ENCODE measurements around the gene ZNF687. TPM values are rescaled to one million over a fixed set of nuclear protein-coding genes. Genes with fewer than 3 reads are reported as not detected.

The ZNF687 gene
- polyA plus RNA-seq, 4 donors = 12.2 to 24.0 (median 12.9) TPM

Other genes with a start within 250 kb of the ZNF687 start
- gene BNIPL, start 245.7 kb upstream of the ZNF687 start, polyA plus RNA-seq = under 1 TPM; 0.27 to 0.89 (median 0.62) TPM
- 1 to 10 TPM in 3 of 4 donors, under 1 TPM in 1; 0.67 to 7.3 (median 3.7) TPM for gene C1orf56, start 234.5 kb upstream of the ZNF687 start, polyA plus RNA-seq
- gene CDC42SE1, start 222.7 kb upstream of the ZNF687 start, polyA plus RNA-seq = 10 to 100 TPM; 22.8 to 46.6 (median 32.4) TPM
- gene MLLT11, start 221.9 kb upstream of the ZNF687 start, polyA plus RNA-seq = 1 to 10 TPM in 2 of 4 donors, under 1 TPM in 2; 0.22 to 5.5 (median 2.4) TPM
- gene GABPB2, start 211.5 kb upstream of the ZNF687 start, polyA plus RNA-seq = 10 to 100 TPM in 1 of 4 donors, 1 to 10 TPM in 3; 1.1 to 12.6 (median 5.0) TPM
- gene SEMA6C, start 135.7 kb upstream of the ZNF687 start, polyA plus RNA-seq = 100 to 1,000 TPM in 1 of 4 donors, 10 to 100 TPM in 2, 1 to 10 TPM in 1; 8.7 to 140 (median 46.9) TPM
- 10 to 100 TPM in 1 of 4 donors, 1 to 10 TPM in 3; 1.6 to 16.2 (median 4.8) TPM for gene TNFAIP8L2, start 125.7 kb upstream of the ZNF687 start, polyA plus RNA-seq
- gene LYSMD1, start 116.4 kb upstream of the ZNF687 start, polyA plus RNA-seq = 1 to 10 TPM; 3.2 to 9.9 (median 6.2) TPM
- 10 to 100 TPM; 35.4 to 69.6 (median 47.4) TPM for gene SCNM1, start 116.2 kb upstream of the ZNF687 start, polyA plus RNA-seq
- gene TMOD4, start 106.3 kb upstream of the ZNF687 start, polyA plus RNA-seq = 1 to 10 TPM in 1 of 4 donors, under 1 TPM in 2, not detected in 1; 0.19 to 1.9 (median 0.38) TPM
- 10 to 100 TPM; 27.3 to 40.1 (median 32.0) TPM for gene VPS72, start 92.1 kb upstream of the ZNF687 start, polyA plus RNA-seq
- 10 to 100 TPM; 18.8 to 31.7 (median 31.4) TPM for gene PIP5K1A, start 83.7 kb upstream of the ZNF687 start, polyA plus RNA-seq
- 100 to 1,000 TPM; 112 to 182 (median 153) TPM for gene PSMD4, start 27.6 kb upstream of the ZNF687 start, polyA plus RNA-seq
- gene PI4KB, start 45.1 kb downstream of the ZNF687 start, polyA plus RNA-seq = 10 to 100 TPM; 30.3 to 52.5 (median 33.8) TPM
- 10 to 100 TPM; 12.4 to 36.8 (median 25.8) TPM for gene RFX5, start 65.0 kb downstream of the ZNF687 start, polyA plus RNA-seq
- 100 to 1,000 TPM in 2 of 4 donors, 10 to 100 TPM in 2; 83.7 to 302 (median 132) TPM for gene SELENBP1, start 90.4 kb downstream of the ZNF687 start, polyA plus RNA-seq
- gene PSMB4, start 117.3 kb downstream of the ZNF687 start, polyA plus RNA-seq = 100 to 1,000 TPM; 230 to 434 (median 365) TPM
- 10 to 100 TPM; 11.1 to 77.1 (median 16.0) TPM for gene POGZ, start 177.2 kb downstream of the ZNF687 start, polyA plus RNA-seq
- gene CGN, start 229.1 kb downstream of the ZNF687 start, polyA plus RNA-seq = 100 to 1,000 TPM in 3 of 4 donors, 10 to 100 TPM in 1; 33.5 to 286 (median 211) TPM